Activated gamma-delta T cell treated with anti-CD3 and anti-CD28 coated beads, Interleukin-2, amount 50 U/mL, for 16 hours (primary cell): ENCODE measurements around the gene EDIL3.
"Not testable (repeated sequence)": the region's sequence is repeated elsewhere in the genome, so short reads cannot be mapped to it uniquely, and the experiment has no call there.

Experiments used
- DNase-seq: peaks from one replicate; pipeline ENCODE4 v3.0.0-alpha.2; 2020; ENCODE audit warnings: low read depth

Gene EDIL3

DNA sequence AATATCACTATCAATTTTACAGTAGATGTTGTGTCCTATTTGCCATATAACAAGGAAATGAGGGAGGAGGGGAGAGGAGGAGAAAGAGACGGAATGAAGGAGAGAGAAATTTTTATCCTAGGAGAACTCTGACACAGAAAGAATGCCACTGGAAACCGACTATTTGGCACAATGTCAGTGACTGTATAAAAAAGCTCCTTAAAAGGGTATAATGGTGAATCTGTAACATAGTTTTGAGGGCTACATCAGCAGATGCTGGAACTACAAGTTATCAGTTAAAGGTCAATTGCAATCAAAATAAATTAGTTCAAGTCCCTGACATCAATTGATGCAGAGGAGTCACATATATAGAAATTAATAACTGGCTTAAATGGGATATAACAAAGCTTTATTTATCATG is 5.7 kb downstream of the EDIL3 start:
- DNase-seq = no peak

DNA sequence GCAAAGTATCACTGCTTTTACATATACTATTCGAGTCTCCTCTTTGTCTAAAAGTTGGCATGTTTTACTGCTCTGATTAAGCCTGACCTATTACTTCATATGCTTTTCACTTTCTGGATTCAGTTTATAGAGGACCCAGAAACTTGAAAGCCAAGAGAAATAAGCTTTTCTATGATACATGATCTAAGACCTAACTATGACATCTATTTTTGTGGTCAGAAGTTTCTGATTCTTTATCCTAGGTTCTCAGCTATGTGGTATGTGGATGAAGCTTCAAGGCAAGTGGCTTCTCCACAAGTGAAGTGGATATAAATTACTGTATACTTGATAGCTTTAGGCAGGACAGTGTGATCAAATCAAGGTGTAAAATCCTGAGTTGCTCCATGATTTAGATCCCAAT is 6.3 kb downstream of the EDIL3 start:
- DNase-seq = no peak

DNA sequence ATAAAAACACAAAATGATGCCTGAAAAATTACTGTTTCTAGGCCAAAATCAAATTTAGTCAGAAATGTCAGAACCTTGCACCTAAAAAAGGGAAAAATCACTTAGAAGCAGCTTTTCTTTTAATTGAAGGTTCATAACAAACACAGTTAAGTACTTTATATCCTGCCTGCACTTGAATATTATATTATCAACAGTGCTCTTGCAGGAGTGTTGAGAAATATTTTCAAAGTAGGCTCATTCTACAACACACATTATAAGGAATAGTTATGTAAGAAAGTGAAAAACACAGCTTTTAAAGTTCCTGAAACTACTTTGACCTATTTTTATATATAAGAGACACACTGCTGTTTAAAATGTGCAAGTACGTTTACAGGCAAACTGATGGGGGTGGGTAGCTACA is 8.3 kb downstream of the EDIL3 start:
- DNase-seq = no peak

DNA sequence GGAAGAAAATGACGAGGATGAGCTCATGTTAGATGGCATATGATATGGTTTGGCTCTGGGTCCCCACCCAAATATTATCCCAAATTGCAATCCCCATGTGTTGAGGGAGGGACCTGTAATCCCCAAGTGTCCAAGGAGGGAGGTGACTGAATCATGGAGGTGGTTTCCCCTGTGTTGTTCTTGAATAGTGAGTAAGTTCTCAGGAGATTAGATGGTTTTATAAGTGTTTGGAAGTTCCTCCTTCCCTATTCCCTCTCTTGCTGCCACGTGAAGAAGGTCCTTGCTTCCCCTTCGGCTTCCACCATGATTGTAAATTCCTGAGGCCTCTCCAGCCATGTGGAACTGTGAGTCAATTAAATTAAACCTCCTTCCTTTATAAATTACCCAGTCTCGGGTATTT is 10.1 kb downstream of the EDIL3 start:
- no peak for DNase-seq

DNA sequence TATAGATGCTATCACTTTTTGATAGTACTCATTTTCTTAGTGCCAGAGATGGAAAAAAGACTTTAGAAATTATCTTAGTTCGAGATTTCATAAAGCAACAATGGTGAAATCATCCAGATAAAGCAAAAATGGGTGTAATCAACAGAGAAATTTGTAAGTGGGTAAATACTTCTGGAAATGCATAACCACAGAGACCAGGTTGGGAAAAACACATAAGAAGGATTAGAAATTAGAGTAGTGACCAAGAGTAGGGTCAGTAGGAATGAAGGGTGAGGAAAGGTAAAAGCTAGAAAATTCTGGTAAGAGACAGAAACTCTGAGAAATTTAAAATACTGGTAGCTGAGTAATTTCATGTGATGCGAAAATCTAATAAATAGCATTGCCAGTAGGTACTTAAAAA is 11.2 kb downstream of the EDIL3 start:
- DNase-seq = no peak

DNA sequence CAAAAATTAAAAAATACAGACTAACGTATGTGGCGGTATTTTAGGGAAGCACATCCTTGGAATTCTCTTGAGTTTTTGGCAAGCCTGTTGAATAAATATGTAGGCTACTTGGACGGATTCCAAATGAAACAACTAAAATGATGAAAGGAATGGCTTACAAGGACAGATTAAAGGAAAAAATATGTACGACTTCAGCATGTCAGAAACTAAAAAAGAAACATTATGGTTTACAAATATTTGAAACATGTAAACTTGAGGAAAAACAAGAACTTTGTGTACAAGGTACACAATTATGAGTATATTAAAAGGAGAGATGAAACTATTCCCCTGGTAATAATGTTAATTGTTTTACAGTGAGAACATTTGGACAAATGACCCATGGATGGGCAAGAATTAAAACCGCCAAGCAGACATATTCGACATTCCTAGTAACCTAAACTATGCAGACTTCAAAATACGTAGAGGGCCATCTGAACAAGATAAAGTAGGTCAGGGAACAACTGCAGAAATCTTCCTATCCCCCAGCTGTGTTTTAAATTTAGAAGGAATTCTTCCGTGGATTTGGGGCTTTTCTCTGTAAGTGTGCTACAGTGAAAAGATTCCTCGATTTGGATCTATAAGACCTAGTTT is 12.5 kb downstream of the EDIL3 start:
- no peak for DNase-seq

DNA sequence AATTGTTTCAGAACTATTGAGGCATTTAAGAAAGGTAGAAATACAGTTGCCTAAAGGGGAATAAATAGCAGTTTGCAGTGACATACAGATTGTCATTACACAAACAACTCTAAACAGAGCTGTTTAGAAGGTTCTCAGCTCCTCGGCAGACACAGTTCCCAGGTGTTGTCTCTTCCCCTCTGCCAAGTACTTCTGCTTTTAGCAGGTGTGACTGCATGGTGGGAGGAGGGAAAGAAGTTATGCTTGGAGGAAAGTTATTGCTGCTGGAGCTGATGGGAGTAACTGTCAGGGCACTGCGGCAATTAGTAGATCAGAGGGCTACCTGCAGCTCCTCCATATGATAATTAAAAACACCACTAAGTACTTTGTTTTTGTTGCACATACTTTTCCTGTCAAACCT is 14.5 kb downstream of the EDIL3 start:
- no peak for DNase-seq

DNA sequence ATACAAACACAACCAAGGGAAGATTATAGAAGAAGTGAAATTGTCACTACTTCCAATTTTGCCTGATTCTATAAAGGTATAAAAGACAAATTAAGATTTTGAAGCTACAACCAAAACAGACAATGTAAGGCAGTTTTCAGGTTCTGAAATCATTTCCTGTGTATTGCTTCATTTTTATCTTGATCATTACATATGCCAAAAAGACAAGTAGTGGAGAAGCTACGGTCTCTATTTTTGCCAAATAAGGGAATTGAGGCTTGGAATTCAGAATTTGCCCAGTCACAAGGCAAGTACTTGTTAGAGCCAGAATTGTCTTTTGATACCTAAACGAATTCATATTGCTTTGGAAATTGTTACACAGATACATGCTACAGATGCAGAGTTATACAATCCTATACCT is 20.6 kb downstream of the EDIL3 start:
- DNase-seq = no peak

DNA sequence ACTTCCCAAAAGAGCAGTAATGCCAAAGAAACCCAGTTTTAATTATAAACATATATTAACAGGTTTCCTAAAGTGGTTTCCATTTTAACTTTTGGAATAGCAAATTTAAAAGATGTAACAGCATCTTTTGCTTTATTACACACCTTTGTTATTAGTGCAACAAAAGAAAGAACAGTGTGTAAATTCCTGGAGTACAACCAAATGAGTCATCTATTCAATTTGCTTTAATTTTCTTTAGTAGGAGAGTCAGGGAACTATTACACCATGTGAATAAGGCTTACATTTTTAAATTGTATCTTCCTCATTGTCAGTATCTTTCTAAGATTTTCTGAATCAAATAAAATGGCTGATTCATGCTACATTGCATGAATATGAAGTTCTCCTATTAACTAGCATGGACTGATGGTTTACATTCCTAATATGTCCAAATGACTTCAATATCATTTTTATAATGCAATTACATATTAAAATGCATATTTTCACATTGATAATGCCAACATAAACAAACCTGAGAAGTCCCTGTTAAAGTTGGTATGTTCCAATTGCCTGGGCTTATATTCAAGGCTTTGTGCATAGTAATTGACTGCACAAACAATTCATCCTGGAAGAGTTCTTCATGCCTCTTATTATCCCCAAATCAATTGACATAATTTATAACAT is 22.5 kb downstream of the EDIL3 start:
- no peak for DNase-seq

DNA sequence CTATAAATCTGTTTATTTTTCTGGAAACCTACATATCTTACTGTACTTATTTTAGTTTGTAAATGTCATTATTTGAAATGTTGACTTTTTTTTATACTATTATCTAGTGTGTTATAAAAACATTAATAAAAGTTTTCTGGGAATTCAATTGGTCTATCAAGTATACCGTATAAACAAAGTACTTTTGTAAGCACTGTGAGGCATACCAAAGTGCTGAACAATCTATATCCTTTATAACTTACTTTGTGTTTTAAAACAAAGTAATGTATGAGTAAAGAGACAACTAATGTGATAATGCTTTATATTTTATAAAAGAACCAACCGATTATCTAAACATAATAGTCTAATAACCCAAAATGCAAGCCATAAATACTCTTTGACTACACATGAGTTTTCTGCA is 23.1 kb downstream of the EDIL3 start:
- DNase-seq = no peak

DNA sequence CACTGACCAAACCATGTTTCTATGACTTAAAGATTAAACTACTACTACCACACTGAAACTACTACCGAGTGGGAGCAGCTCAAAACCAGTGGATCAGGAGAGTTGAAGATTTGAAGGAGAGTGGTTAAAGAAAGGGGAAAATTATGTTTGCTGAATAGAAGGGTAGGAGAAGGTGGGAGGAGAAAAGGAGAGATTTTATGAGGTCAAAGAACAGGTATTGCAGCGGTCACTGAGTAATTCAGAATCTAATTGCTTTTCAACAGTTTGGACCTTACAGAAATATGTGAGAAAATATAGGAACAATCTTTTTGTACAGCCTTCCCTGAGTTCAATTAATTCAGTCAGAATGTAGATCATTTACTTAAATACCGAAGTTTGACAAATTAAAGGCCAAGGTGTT is 24.6 kb downstream of the EDIL3 start:
- DNase-seq = no peak

DNA sequence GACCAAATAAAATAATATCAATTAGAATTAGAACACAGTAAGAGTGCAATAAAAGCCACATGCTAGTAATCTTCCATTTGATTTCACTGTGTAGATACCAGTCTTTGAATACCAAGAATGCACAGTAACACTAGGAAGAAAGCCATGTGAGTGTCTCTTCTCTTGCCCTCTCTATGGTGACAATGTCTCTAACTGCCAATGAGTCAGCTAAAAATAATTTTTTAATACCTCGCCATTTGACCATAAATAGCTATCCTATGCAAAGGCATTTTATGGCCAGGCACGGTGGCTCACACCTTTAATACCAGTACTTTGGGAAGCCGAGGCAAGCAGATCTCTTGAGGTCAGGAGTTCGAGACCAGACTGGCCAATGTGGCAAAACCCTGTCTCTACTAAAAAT is 30.6 kb downstream of the EDIL3 start:
- no peak for DNase-seq

DNA sequence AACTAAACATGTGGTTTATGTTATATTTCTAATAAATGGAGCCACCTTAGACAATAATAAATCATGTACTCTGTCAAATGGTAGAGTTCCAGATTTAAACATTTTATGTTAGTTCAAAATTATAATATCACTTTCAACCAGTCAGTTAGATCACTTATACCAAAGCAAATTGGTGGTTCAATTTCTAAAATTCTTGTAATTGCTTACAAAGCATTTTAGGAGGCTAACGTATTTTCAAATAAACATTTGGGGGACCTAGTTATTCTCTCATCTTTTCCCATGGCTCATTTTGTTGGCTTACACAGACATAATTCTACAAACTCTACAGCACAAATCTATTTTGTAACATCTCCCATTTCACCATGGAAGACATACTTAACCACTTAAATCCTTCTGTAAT is 39.9 kb downstream of the EDIL3 start:
- no peak for DNase-seq

DNA sequence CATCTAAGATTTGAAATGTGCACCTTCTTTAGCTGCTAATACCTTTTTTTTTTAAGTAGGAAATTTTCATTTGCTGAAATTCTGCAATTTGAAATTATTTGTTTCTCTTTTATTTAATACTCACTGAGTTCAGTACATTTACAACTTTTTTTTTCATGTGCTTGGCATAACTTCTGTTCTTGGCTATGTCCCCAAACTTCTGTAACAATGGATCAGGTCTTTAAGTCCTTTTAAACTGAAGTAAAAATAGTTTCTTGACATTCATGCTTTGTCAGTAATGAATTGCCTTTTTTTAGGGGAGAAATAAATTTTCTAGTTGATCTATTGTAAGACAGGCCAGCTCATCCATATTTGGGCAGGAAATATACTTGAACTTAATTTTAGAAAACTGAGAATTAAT is 41.5 kb downstream of the EDIL3 start:
- no peak for DNase-seq

DNA sequence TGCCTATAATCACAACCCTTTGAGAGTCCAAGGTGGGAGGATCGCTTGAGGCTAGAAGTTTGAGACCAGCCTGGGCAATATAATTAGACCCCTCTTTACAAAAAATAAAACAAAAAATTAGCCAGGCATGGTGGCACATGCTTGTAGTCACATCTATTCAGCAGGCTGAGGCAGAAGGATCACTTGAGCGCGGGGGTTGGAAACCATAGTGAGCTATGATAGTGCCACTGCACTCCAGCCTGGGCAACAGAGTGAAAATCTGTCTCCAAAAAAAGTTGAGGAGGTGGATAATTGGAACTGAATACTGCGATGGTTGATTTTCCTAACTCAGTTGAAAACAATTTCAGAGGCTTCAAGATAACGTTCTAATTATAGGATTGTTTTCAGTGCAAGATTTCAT is 52.6 kb downstream of the EDIL3 start:
- no peak for DNase-seq

DNA sequence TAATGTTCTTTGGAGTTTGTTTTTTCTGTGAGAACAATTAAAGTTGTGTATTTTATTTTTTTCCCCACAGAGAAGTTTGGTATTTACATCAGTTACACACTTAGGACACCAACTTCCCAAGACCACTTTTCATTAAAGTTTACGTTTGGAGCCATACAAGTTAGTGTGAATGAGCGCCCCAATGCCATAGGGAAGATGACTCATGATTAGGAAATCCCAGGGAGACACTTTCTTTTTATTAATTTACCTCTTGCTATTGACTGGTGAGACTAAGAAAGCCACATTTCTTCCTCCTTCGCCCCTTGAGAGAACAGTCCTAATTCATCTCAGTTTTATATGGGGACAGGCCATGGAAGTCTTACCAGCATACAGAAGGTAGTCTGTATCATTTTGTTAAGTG is 57.1 kb downstream of the EDIL3 start:
- no peak for DNase-seq

DNA sequence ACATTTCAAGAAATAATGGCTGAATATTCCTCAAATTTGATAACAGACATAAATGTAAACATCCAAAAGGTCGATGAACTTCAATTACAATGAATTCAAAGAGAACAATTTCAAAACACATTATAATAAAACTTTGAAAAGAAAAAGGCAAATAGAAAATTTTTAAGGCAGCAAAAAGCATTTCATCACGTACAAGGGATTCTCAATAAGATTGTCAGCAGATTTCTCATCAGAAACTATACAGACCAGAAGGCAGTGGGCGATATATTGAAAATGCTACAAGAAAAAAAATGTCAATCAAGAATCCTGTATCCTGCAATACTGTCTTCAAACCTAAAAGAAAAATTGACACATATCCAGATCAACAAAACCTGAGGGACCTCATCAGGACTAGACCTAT is 62.0 kb downstream of the EDIL3 start:
- no peak for DNase-seq

DNA sequence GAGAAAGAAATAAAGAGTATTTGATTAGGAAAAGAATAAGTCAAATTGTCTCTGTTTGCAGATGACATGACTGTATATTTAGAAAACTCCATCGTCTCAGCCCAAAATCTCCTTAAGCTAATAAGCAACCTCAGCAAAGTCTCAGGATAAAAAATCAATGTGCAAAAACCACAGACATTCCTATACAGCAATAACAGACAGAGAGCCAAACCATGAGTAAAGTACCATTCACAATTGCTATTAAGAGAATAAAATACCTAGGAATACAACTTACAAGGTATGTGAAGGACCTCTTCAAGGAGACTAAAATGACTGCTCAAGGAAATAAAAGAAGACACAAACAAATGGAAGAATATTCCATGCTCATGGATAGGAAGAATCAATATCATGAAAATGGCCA is 66.9 kb downstream of the EDIL3 start:
- DNase-seq = not testable (repeated sequence)

DNA sequence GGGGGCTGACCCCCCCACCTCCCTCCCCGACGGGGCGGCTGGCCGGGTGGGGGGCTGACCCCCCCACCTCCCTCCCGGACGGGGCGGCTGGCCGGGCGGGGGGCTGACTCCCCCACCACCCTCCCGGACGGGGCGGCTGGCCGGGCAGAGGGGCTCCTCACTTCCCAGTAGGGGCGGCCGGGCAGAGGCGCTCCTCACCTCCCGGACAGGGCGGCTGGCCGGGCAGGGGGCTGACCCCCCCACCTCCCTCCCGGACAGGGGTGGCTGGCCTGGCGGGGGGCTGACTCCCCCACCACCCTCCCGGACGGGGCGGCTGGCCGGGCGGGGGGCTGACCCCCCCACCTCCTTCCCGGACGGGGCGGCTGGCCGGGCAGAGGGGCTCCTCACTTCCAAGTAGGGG is 72.4 kb downstream of the EDIL3 start:
- not testable (repeated sequence) for DNase-seq

DNA sequence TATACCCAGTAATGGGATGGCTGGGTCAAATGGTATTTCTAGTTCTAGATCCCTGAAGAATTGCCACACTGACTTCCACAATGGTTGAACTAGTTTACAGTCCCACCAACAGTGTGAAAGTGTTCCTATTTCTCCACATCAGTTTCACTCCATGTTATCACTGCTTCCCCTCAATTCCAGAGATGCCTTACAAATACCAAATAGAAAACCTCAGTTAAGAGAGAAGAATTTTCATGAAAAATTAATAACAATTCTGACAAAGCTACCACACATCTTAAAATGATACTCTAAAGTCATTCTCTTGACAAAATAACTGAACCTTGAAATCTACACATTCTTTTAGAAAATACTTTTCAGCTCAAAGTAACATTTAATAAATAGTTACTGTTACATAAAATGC is 74.8 kb downstream of the EDIL3 start:
- DNase-seq = not testable (repeated sequence)

DNA sequence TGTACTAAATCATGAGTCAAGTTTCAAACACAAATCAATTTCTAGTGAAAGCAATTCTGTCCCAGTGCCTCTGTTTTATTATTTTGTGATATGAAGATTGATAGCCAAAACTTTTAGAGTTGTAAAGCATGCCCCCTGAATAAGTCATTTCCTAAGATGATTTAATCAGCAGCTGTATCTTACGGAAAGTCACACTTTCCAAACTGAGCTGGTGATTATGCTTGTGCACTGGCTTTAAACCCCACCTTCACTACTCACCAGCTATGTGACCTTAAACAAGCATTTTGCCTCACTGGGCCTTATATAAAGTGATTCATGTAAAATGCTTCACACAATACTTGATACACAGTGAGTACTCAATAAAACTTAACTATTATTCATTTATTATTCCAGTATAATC is 78.1 kb downstream of the EDIL3 start:
- DNase-seq = no peak

DNA sequence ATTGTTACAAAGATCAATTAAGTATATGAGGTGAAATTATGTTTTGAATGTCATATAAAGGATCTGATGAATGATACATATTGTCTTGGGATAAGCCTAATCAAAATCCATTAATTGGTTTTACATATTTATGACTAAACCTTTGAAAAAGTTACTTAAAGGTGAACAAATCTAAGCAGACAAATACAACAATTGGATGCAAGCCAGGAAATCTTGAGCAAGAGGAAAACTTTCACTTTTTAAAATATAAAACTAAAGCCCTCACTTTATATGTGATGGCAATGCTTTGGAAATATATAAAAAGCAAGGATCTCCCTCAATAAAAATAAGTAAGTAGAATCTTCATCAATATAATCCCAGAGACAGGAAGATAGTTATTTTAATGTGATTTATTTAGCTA is 80.1 kb downstream of the EDIL3 start:
- no peak for DNase-seq

DNA sequence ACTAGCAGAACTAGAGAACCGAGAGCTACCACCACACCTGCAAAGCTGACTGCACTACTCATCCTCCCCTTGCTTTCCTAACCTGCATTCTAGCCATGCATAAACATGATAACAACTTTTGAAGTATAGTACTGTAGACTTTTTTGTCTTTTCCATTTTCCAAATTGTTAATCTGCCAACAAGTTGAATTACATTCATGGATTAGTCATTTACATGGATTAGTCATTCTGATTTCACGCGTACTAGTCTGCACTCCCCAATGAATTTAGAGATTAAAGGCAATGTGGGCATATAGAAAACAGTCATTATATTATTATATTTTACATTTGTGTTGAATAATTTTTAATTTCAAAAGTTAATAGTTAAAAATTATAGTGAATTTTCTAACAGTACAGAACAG is 81.4 kb downstream of the EDIL3 start:
- DNase-seq = no peak

DNA sequence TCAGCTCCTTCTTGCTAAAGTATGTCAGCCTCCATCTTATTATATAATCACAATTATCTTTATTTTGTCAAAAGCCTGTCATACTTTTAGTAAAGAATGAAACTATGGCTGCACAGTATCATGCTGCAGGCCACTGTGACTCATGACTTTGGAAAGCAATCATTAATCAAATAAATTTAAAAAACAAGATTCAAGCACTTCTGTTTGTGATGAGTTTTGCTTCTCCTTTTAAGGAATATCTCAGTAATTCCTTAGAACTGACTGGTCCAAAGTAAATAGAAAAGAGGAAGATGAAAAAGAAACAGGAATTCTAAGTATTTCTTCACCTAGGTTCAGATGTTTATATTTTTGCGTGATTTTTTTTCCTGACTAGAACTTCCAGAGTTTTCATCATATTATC is 83.1 kb downstream of the EDIL3 start:
- no peak for DNase-seq
